G401.6 (cell line): ENCODE results near the gene PROX1.

Source experiments
- FAIRE-seq: peaks from 2 replicates; lab custom pipeline; 2012; peaks lifted over from hg19 to GRCh38; lab: Jason Lieb, UNC

The PROX1 gene, protein sequence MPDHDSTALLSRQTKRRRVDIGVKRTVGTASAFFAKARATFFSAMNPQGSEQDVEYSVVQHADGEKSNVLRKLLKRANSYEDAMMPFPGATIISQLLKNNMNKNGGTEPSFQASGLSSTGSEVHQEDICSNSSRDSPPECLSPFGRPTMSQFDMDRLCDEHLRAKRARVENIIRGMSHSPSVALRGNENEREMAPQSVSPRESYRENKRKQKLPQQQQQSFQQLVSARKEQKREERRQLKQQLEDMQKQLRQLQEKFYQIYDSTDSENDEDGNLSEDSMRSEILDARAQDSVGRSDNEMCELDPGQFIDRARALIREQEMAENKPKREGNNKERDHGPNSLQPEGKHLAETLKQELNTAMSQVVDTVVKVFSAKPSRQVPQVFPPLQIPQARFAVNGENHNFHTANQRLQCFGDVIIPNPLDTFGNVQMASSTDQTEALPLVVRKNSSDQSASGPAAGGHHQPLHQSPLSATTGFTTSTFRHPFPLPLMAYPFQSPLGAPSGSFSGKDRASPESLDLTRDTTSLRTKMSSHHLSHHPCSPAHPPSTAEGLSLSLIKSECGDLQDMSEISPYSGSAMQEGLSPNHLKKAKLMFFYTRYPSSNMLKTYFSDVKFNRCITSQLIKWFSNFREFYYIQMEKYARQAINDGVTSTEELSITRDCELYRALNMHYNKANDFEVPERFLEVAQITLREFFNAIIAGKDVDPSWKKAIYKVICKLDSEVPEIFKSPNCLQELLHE

DNA sequence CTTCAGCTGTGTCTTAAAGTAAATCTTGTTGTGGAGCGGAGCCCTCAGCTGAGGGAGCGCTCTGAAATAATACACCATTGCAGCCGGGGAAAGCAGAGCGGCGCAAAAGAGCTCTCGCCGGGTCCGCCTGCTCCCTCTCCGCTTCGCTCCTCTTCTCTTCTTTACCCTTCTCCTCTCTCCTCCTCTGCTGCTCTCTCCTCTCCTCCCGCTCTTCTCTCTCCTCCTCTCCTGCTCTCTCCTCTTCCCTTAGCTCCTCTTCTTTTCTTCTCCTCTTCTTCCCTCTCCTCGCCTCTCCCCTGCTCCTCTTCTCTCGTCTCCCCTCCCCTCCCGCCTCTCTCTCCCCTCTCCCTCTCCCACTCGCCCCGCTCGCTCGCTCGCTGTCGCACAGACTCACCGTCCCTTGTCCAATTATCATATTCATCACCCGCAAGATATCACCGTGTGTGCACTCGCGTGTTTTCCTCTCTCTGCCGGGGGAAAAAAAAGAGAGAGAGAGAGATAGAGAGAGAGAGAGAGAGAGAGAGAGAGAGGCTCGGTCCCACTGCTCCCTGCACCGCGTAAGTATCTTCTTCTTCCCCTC is at the start of gene PROX1:
TSS of gene PROX1 (plus strand) at position 47 of the 580 bp plus-strand sequence. CDS start 8,563 bp downstream, outside the sequence.
- no peak for FAIRE-seq

DNA sequence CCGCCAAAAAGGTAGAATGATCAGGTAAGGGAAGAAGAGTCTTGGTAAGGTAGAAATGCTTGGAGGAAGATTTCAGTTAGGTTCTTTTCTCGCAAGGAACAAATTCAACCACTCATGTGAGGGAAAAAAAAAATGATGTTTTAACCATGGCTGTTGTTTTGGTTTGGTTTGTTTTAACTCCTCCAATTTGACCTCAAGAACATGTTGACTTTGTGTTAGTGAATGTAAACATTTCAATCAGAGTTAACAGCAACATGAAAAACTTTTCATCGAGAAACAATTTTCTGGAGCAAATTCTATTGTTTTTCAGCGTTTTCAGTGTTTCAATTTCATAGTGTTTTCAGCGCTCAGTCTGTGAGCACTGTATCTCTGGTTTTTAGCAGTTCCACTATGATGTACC is 49.0 kb upstream of the PROX1 start:
- FAIRE-seq = no peak

DNA sequence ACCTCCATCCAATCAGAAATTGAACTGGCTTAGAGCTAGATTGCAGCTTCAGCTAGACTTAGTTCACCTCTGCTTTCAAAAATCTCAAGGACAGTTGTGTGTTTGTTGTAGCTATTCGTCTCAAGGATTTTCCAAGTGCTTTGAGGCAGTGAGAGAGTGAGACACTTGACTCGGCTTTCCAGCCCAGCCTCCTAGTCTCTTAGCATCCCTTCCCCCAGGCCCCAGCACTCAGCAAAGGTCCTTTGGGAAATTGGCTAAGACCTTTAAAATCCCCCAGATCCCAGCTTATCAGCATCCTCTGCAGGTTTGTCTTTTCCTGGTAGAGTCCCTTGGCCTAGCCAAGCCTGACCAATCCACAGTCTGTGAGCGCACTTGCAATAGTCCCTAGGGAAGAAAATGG is 47.9 kb upstream of the PROX1 start:
- no peak for FAIRE-seq

DNA sequence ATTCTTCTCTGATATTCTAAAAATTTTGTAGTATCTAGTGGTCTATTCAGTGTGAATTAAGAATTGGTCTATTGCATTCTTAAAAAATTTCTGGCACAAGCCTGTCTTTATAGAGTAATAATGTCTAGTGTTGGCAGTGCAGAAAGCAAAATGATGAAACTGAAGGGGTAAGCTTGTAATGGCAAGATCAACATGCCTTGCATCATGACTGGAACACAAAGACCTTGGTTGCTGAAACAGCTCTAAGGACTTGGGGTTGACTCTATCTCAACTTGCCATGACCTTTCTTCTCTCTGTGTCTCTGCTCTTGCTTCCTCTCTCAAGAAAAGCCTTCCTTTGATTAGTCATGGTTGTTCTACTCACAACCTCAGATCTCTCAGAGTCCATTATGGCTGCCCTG is 46.8 kb upstream of the PROX1 start:
- no peak for FAIRE-seq

DNA sequence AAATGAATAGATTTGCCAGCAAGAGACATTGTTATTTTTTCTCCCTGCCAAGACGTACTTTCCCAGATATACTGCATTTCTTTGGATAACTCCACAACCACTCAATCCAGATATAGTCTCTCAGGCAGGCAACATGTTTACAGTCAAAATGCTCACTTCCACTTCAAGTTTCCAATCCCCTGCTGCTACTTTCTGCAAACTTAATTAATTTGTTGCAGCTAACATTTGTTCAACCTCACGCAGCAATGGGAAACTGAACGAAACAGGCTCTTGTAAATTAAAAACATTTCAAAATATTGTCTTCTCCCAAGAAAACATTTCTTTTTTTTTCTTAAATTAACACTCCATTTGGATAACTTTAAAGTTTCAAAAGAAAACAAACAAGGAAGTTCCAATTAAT is 45.7 kb upstream of the PROX1 start:
- no peak for FAIRE-seq

DNA sequence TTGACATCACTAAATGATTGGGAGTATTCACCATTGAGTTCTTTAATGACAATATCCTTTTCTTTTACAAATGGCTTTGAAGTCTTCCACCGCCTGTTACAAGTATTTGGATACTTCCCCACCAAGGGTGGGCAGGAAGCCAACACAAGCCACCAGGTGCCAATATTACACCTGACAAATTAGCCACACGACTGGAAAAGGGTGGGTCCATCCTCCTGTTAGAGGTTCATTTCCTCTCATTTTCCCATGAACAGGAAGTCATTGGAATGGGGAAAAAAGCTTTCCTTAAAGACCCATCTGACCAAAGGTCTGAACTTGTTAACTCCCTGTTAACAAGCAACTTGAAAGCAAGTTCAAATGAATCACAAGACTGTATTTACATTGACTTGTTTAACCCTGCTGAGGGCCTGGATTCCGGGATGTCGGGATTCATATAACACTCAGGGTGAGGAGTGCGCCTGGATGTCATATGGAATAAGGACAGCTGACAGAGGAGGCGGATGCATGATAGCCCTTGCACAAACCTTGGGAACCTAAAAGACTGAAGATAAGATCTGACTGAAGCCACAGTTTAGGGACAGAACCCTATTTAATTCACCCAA is 40.5 kb upstream of the PROX1 start:
- no peak for FAIRE-seq

DNA sequence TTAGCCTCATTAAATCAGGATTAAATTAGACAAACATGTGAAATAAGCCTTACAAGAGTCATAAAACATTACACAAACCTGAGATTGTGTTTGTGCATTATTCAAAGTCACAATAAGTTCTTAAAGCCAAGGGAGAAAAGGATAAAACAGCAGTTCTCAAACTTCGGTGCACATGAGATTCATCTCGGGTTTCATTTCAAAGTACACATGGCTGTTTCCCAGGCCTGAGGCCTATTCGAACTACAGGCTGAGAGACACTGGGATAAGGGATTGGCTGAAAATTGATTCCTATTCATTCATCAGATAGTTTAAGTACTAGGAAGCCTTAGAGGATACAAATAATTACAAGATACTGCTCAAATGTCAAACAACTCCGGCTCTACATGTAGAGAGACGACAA is 35.9 kb upstream of the PROX1 start:
- no peak for FAIRE-seq

DNA sequence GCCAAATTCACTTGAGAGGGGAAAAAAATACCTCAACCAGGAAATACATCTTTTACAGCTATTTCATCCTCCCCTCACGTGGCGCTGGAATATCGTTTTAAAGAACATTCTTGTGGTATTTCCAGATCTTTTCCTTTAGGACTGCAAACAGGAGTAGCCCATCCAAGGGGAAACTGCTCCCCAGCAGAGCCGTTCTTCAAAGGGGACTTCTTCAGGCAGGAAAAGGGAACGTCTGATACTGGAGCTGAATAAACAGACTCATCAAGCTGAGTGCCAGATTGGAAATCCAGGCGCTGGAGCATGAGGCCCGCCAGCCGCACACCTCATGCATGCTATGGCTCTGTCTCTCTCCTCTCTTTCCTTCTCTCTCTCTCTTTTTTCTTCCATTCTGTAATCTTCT is 34.0 kb upstream of the PROX1 start:
- no peak for FAIRE-seq

DNA sequence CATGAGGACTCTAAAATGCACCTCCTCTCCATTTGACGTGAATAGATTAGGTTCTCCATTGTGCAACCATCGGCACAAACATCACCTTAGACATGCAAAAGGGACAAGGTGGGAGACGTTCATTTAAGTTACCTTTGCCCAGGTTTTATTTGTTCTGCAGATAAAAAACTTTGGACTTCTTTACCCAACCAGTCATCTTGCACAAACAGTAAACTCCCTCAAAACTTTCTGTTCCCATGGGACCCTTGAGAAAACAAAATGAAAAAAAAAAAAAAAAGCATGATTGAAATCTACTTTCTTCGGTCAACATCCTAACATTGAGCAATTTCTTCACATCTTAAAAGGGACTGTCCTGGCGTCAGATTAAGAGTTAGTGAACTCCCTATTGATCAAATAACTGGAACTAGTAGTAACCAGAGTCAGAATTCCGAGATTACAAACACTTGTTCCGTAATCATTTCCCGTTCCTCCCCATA is 31.4 kb upstream of the PROX1 start:
- no peak for FAIRE-seq

DNA sequence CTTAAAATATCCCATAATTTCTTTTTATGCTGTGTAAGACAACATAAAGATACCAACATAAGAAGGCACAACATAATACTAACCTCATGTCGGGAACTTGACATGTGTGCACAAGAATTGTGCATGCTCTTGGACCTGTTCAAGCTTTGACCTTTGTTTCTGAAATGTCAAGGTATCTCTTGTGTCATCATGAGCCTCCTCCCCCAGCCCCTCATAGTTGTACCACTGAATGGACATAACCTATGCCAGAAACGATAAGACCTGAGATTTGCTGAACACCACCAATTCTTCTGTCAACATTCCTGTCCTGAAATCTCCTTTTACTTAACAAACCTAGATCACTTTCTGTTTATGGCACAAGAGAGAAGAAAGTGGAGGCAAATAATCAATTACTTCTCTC is 29.4 kb upstream of the PROX1 start:
- no peak for FAIRE-seq

DNA sequence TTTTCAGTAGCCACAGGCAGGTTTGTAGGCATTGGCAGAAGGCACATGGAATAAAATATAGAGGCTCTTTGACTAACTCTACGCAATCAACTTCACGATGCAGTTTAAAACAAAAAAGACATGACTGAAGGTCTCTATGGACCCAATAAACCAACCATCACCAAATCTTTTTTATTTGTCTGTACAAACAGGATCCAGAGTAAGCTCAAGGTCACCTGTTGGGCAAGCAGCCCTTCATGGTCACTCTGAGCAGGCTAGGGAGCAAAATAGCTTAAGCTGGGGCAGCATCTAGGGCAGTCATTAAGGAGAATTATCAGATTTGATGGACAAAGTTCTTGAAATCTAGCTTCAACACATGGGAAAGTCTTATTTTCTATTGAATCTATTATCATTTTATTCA is 26.8 kb upstream of the PROX1 start:
- FAIRE-seq = no peak

DNA sequence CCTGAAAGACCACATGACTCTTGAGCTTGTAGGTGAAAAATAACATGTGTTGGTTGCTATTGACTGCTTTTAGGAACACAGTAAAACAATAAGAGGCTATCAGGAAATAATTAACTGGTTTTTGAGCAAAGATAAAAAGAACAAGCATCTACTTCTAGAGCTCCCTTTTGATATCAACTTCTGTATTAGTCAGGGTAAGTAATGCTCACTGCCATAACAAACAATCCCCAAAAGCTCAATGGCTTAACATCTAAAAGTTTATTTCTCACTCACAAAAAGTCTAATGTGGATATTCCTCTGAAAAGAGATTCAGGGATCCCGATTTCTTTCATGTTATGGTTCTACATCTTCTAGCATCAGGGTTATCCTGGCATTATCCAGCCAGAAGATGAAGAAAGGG is 25.3 kb upstream of the PROX1 start:
- no peak for FAIRE-seq

DNA sequence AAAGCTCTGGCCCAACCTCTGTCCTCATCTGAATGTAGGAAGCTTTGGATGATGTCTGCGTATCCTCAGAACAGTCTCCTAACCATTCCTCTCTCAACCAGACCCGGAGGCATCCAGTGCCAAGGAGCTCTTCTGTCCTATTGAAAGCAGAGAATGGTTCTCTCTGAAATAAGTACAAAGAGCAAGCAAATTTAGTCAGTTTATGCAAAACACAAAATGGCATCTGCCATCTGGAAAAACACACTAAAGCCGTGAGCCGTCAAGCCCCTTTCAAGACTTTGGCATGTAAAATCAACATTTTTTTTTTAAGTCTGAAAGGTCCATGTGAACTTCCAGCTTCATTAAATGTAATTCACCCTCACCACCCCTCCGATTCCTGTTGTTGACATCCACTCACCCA is 21.7 kb upstream of the PROX1 start:
- no peak for FAIRE-seq

DNA sequence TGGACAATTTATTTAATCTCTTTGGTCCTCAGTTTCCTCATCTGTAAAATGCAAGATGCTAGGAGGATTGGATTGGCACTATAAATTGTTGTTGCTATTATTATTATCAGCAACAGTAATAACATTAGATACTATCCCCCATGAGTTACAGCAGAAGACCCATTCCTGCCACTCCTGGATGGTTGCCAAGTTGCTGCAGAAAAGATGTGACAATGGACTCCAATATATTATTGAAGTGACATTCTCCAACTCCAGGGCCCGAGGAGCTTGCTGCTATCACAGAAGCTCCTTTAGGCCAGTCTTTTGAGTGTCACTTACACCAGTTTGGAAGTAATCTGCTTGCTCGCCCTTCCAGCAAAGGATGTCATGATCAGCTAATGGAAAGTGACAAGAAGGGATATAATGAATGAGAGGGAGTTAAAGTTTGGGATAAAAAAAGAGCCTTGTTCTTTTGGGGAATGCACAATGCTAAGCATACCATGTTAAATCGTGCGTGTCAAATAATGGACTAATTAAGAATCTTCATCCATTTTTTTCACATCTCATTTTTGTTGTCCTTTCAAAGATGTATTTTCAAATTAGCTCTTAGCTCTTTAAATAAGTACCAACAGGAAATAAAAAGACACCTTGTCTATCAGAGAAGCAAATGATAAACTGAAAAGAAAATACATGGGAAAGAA is 19.5 kb upstream of the PROX1 start:
- no peak for FAIRE-seq

DNA sequence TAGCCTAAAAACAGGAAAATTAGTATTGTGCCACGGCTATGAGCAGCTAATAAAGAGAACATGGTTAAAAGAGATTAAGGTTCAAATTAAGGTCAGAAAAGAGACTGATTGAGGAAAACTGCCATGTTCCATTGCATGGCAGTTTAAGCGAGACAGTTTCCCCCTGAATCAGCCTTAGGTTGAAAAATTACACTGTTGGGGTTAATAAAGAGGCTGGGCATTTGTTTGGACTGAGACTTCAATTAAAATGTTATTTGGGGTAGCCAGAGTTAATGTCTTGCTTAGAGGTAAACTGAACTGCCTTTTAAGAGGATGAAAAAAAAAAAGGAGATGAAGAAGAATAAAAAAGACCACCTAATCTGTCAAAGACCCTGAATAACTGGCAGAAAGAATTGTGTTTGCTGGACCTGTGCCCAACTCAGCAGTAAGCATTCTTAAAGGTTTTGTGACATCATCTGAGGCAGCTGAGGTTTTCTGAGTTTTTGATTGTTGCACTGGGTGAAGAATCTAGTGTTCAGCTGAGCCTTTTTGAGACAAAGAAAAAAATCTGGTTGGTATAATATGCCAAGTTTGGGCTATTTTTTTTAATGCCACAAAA is 17.7 kb upstream of the PROX1 start:
- FAIRE-seq = no peak

DNA sequence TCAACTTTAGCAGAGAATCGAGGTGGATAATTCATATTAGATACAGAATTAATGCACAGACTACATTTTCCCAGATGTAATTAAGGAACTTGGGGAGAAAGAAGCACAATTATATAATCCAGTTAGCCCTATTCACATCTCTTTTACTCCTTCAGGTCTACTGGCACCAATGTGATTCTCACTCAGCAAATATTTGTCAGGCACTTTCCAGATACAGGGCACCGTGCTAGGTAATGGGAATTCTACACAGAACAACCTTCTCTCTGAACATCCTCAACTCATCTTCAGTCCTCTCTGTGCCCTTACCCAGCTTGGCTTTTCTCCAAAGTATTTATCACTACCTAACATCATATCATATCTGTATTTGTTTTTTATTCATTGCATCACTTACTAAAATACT is 15.6 kb upstream of the PROX1 start:
- FAIRE-seq = no peak

DNA sequence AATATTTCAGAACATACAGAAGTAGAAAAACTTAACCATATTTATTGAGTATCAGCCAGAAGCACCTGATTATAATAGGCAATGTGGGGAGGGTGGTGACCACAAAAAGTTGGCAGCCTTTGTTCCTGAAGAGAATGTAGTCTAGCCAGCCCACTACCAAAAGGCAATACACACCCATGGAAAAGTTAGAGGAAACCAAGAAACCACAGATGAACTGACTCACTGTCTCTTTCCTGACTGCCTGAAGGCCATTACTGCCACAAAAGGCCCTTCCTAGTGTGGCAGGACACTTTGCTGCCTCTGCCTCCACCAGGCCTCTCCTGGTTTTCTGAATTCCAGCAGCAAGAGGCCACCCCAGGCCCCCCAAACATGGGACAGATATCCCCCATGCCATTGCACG is 14.6 kb upstream of the PROX1 start:
- no peak for FAIRE-seq

DNA sequence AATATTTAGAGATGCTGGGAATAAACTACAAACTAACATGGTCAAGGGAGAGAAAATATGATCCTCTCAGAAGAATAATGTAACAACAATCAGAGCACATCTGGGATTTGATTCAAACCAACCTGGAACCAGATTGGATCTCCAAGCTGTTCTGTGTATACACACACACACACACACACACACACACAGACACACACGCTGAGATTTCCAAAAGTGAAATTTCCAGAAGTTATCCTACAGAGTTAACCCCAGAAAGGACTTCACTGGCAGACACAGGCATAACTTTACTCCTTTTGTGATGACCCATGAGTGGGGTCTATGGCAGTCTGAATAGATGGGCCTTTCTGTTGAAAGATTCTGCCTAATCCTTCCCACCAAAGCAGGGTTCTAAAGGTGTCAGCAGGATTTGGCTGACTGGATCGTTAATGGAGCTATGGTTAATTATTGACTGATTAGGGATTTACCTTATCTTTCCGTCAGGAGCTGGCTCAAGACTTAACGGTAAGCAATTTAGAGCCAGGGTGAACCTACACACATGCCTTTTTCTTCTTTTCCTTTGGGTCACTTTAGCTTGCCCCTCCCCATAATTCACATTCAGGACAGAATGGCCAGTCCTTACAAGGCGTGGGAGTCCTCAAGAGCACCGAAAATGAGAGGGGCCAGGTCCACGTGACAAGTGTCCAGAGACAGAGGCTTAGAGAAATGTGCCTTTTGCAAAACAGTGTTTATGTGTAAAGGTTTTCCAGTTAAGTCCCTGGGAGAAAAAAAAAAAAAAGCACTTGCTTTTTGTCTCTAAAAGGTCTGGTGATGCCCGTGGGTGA is 10.9 kb upstream of the PROX1 start:
- no peak for FAIRE-seq

DNA sequence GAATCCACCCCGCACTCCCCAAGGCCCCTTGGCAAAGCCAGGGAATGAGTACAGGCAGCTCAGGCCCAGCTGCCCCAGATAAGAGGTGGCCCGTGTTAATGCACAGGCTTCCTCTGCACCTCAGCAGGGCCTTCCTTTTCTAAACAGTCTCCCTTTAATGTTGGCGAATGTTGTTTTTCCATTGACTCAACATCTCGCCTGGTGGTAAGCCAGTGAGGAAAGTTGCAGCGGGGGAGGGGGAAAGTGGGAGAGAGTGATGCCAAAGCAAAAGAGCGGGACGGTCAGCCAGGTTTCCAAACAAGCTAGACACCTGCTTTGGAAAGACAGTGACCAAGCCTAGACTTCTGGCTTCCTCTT is 10.3 kb upstream of the PROX1 start:
- no peak for FAIRE-seq

DNA sequence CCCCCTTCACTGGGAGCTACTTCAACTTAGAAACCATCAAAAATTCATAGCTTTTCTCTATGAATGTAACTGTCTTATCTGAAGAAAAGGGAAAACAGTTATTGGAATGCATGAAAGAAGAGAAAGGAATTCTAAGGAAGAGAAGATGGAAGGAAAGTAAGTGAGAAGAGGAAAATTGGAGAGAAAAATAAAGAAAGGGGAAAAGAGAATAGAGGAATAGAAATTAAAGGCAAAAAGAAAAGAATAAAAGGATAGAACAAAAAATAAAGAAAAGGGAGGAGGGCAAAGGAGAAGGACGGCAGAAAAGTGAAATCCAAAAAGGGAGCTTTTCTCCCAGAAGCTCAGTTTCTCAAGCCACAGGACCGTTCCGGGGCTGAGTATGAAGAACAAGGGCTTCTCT is 9.9 kb upstream of the PROX1 start:
- no peak for FAIRE-seq
